GM18861 (cell line): ENCODE data around the gene ADAM10.
"Not testable (repeated sequence)": the region's sequence is repeated elsewhere in the genome, so short reads cannot be mapped to it uniquely, and the experiment has no call there.

Experiments used
- ATAC-seq: cut with Tn5 transposase; IDR thresholded peaks from one replicate; pipeline ENCODE4 v1.9.1; 2021; ENCODE audit not compliant: unreplicated experiment

ADAM10 gene, protein sequence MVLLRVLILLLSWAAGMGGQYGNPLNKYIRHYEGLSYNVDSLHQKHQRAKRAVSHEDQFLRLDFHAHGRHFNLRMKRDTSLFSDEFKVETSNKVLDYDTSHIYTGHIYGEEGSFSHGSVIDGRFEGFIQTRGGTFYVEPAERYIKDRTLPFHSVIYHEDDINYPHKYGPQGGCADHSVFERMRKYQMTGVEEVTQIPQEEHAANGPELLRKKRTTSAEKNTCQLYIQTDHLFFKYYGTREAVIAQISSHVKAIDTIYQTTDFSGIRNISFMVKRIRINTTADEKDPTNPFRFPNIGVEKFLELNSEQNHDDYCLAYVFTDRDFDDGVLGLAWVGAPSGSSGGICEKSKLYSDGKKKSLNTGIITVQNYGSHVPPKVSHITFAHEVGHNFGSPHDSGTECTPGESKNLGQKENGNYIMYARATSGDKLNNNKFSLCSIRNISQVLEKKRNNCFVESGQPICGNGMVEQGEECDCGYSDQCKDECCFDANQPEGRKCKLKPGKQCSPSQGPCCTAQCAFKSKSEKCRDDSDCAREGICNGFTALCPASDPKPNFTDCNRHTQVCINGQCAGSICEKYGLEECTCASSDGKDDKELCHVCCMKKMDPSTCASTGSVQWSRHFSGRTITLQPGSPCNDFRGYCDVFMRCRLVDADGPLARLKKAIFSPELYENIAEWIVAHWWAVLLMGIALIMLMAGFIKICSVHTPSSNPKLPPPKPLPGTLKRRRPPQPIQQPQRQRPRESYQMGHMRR

DNA sequence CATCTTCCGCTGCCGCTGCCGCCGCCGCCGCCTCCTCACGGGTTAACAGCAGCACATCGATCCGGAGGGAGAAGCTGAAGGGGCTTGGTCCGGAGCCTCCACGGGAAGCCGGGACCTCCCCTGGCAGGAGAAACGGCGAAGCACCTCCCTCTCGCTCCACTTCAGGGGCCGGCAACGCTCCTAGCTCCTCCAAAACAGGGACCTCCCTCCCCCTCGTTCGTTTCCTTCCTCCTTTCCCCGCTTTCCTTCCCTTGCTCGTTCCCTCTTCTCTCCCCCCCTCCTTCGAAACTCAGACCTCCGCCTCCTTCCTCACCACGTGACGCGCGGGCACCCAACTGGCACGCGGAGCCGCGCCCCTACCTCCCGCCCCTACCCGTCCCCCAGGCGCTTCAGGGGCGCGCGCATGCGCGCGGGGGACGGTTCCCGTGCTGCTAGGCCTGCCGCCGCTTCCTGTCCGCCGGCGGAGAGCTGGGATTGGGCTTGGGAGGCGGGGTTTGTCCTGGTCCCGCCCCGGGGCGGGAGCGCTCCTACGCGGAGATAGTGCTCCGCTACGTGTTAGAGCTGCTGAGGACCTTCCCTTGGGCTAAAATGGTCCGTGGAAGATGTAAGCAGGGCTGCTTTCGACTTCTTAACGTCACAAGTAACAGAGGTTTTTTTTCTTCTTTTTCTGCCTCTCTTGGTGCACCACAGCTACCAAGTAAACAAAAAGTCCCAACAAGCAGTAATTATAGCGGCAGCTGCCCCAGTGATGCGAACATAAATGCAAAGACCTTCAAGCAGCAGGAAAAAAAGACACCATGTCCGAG lies at the start of gene ADAM10:
TSS of gene ADAM10 (minus strand) at position 176 of the 806 bp plus-strand sequence. CDS start at position 3, 173 bp downstream.
- peak; percentile 84 for ATAC-seq

DNA sequence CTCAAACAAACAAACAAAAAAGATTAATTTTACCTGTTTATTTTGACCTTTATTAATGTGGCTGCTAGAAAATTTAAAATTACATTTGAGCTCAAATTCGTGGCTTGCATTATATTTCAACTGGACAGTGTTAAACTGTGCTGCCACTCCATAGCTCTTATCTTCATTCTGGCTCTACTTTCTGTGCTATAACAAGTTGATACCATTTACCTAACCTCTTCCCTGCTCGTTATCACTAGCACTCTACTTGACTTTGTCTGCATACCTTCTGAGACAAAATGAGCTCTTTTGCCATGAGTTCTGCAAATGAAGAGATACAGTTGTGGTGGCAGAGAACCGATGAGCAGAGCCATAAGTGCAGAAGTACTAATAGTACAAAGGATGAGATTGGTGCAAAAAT lies 48.0 kb upstream of the ADAM10 start:
- ATAC-seq = no peak

DNA sequence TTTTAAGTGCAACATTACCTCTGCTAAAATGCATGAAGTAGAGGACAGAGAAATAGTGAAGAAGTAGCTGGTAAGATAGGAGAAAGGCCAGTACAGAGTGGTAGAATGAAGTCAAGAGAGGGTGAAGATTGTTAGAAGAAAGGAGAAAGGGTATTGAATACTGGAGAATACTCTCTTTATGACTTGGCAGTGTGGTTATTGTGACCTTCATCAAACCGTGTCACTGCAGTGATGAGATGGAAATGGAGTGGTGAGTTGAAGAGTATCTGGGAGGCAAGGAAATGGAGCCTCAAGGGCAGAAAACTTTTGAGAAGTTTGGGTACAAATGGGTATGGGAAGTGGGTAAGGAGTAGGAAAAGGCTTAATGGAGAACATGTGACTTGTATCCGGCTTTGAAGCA lies 46.3 kb upstream of the ADAM10 start:
- ATAC-seq = no peak

DNA sequence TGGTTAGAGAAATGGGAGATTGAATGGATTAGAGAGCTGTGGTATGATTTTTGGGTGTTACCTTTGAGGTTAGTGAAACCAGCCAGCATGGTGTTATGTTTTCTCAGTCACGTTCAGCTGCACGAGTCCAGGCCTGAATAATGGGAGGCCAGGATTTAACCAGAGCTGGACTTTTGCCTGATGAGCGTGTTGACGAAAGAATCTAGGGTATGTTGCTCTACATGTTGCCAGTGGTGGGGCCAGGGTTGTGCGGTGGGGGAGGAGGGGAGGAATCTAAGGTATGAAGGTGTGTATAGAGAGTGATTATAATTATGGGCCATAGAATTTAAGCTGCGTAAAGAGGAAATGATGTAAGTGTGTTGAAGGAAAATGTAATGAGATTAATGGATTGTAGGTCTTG lies 44.4 kb upstream of the ADAM10 start:
- ATAC-seq = no peak

DNA sequence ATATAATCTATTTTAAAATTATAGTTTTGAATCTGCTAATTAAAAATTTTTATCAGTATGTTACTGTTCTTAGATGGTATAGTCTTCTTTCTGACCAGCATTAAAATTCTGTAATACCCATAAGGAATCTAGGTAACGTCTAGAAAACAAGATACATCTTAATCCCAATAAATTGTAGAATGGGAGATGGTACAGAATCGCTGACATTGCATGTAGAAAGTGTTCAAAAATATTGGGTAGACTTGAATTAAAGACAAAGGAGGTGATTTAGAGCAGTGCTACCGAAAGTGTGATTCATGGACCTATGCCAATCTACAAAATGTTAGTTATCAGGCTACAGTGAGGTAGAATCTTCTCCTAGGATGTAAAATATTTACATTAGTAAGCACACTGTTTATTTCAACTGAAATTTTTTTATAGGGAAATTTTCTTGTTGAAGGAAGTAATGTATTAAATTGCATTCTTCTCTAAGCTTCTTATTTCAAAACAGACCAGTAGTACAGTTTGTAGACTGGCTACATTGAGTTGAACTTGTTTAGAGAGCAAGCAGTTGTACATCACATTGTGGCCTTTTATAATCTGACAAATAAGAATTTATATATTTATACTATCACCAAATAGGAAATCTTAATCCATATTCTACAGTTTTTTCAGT lies 38.7 kb upstream of the ADAM10 start:
- ATAC-seq = no peak

DNA sequence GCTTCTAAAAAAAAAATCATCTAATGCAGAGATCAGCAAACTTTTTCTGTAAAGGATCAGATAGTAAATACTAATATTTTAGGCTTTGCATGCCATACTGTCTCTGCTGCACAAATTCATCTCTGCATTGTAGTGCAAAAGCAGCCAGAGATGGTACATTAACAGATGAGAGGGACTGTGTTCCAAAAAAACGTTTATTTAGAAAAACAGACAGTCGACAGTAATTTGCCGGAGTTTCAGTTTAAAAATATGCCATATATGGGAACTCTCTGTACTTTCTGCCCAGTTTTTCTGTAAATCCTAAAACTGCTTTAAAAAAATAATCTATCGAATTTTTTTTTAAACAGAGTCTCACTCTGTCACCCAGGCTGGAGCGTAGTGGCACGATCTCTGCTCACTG lies 35.8 kb upstream of the ADAM10 start:
- ATAC-seq = no peak

DNA sequence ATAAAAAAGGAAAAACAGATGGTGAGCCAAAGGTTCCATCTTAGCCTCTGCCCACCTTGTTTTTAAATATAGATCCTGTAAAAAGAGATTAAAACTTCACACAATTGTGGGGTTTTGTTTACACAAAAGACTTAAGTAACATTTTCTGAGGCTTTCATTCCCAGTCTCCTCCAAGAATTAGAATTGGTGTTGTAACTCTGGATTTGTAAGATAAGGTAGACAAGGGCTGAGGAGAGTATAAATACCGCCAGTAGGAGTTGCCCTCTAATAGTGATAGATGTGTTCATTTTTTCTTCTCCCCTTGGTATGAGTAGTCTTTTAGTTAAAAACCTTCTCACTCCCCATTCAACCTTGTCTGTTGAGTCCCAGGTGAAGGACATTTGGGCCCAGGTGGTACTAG lies 30.0 kb upstream of the ADAM10 start:
- ATAC-seq = no peak

DNA sequence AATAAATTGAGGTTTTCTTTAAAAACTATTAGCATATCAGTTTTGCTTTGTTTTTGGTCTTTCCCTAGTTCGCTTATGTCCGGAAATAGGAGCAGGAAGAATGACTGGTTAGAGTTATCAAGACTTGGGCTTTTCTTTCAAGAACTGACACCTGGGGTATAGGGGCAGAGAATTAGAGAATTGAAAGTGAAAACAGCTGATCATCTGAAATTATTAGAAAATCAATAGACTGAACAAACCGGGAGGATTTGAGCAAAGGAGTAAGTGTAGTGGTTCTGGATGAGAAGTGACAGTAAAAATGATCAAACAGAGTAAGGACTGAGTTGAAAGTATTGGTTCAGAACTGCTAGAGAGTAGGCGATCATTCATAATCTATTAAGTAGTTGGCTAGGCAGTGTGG lies 27.6 kb upstream of the ADAM10 start:
- peak; percentile 39 for ATAC-seq

DNA sequence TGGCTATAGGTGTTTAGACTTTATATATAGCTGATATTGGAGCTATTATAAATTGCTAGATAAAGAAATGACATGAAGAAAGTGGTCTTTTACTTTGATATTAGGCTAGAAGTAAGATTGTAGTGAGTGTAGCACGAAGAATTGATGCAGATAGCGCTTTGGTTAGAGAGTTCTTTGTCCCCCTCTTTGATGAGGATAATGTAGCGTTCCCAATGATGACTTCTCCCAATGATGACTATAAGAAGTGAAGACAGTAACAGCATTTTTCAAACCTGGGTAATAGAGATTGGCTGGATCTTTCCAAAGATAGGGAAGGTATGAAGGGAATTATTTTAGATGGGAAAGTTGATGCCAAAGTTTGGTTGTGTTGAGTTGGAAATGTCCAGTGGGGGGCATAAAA lies 25.9 kb upstream of the ADAM10 start:
- no peak for ATAC-seq

DNA sequence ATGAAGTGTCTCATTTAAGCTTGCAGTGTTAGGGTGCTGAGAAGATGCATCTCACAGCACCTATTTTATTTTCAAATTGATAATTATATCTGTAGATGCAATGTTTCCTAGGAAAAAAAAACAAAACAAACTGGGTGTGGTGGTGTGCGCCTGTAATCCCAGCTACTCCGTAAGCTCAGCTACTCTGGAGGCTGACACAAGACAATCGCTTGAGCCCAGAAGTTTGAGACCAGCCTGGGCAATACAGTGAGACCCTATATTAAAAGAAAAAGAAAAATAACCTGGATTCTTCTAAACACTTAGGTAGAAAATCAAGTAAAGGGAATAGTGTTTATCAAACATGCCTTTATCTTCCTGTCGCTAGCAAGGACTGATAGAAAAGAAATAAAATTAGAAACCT lies 23.5 kb upstream of the ADAM10 start:
- ATAC-seq = no peak

DNA sequence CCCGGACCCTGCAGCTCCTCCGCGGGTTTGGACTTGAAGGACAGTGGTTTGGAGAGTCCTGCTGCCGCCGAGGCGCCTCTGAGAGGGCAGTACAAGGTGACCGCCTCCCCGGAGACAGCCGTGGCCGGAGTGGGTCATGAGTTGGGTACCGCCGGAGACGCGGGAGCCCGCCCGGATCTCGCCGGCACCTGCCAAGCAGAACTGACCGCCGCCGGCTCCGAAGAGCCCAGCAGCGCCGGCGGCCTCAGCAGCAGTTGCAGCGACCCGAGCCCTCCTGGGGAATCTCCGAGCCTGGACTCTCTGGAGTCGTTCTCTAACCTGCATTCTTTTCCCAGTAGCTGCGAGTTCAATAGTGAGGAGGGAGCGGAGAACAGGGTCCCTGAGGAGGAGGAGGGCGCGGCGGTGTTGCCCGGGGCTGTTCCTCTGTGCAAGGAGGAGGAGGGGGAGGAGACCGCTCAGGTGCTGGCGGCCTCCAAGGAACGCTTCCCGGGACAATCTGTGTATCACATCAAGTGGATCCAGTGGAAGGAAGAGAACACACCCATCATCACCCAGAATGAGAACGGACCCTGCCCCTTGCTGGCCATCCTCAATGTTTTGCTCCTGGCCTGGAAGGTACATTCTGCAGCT lies 22.2 kb upstream of the ADAM10 start:
- no peak for ATAC-seq

DNA sequence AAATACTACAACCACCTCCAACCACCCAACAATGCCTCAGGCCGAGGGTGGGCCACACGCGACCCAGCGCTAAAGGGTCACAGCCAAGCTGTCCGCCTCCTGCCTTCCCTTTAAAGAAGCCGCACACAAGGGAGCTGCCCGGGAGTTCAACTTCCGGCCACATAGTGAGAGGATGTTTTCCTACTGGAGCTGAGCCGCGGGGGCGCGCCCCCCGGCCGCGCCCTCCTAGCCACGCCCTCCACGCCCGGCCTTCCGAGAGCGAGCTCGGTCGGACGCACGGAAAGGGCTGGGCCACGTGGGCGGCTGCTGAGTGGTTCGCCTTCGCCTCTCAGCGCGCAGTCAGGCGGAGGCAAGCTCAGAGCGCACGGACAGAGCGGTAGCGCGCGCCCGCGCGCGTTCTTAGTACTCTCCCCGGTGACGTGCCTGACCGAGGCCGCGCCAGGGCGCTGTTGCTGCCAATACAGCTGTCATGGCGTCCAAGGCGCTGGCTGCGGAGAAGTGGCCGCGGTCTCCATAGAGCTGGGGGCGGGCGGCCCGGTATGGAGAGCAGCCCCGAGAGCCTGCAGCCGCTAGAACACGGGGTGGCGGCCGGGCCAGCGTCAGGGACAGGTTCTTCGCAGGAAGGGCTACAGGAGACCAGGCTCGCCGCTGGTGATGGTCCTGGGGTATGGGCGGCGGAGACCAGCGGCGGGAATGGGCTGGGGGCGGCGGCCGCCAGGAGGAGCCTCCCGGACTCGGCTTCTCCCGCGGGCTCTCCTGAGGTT lies 21.5 kb upstream of the ADAM10 start, which contains the start of gene MINDY2:
TSS of gene MINDY2 (plus strand) at position 446 of the 764 bp plus-strand sequence. CDS start at position 540, 94 bp downstream.
- ATAC-seq = peak; percentile 91

DNA sequence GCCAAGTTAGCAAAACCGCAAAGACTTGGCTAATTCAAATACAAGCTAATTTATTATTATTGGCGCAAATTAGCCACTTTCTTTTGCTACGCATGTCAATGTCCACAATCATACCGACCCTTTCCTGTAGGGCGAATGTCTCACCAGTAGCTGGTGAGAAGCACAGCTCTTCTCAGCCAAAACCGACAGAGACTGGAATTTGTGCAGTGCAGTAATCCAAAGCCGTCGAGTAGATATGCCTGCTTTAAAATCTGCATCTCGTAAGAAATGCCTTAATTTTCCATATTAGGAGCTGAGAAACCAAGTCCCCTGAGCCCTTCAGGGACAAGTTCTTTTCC lies 21.0 kb upstream of the ADAM10 start:
- ATAC-seq = peak; percentile 25

DNA sequence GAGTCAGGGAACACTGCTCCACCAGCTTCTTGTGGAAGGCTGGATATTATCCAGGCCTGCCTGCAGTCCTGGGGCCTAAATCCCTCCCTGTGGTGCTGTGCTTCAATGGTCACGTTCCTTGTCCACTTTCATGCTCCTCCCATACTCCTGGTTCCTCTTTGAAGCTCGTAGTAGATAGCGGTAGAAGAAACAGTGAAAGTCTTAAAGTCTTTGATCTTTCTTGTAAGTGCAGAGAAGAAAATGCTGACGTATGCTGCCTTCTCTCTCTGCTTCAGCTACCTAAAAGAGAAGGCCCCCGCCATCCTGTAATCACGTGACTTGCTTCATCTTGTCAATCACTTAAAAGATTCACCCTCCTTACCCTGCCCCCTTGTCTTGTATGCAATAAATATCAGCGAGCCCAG lies 19.1 kb upstream of the ADAM10 start:
- not testable (repeated sequence) for ATAC-seq

DNA sequence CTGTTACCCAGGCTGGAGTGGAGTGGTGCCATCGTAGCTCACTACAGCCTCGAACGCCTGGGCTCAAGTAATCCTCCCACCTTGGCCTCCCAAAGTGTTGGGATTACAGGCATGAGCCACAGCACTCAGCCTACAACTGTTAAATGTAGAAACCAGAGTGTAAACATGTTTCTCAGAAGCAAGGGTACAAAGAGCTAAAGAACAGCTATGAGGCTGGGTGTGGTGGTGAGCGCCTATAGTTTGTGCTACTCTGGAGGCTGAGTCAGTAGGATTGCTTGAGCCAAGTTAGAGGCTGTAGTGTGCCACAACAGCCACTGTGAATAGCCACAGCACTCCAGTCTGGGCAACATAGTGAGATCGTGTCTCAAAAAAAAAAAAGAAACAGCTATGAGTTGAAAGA lies 16.8 kb upstream of the ADAM10 start:
- no peak for ATAC-seq

DNA sequence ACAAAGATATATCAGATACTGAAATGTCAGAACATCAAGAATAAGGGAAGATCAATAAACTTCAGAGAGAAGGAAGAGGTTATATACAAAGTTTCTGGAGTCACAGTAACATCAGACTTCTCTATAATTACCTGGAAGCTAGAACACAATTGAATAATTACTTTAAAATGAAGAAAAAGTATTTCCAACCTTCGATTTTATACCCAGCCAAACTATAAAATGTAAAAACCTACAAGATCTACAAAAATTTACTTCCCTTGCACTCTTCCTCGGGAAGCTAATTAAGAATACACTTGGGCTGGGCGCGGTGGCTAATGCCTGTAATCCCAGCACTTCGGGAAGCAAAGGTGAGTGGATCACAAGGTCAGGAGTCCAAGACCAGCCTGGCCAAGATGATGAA lies 15.0 kb upstream of the ADAM10 start:
- ATAC-seq = no peak

DNA sequence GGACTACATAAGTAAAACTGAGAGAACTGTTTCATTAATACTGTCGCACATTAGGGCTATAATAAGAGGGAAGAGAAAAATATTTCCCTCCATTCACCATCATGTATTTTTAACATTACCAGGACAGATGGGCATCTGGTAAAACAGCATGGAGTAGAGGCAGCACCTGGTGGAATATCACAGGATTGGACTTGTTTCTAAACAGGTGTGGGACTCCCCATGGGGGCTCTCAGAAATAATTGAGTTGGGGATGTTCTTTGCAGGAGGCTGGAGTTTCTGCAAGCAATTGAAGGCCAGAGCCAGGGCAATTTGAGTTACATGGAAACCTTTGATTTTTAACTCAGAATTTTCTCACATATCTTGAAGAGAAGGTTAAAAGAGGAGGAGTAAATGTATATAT lies 13.2 kb upstream of the ADAM10 start:
- no peak for ATAC-seq

DNA sequence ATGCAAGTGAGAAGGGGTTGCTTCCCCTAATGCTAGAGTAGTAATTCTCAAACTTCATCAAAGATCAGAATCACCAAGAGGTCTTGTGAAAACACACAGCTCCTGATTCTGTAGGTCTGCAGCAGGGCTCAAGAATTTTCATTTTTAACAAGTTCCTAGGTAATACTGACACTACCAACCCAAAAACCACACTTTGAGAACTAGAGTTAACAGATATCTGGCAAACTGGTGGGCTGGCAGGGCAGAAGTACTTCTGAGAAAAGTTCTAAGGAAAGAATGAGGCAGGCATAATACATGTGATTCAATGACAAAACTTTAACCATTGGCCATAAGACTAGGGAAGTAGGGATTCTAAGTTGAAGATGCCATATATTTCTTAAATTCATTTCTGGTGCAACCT lies 12.8 kb upstream of the ADAM10 start:
- ATAC-seq = no peak

DNA sequence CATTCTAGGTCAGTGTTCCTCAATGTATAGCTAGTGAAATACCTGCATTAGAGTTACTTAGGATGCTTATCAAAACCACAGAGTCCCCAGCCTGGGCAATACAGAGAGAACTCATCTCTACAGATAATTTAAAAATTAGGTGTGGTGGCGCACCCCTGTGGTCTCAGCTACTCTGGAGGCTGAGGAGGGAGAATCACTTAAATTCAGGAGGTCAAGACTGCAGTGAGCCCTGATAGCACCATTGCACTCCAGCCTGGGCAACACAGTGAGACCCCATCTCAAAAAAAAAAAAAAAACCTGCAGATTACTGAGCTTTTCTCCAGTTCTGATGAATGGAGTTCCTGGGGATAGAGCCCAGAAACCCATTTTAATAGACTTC lies 11.5 kb upstream of the ADAM10 start:
- ATAC-seq = no peak
